Measurements from ENCODE around the gene EFCAB5. TPM values are rescaled to one million over a fixed set of nuclear protein-coding genes. Genes with fewer than 3 reads are reported as not detected.

EFCAB5 gene
- 0.31 TPM in 1 of 2 replicates, not detected in the other for polyA plus RNA-seq (2014; cell fraction: cytosol; rRNA removed)
- polyA plus RNA-seq (2014; cell fraction: nucleus; rRNA removed) = 0.03 TPM in 1 of 2 replicates, not detected in the other

GRCh38 chr17:29941334-29941733 lies at the start of gene EFCAB5:
Gene EFCAB5 (plus strand): TSS chr17:29941634. CDS start chr17:29941797, 163 bp downstream.
- no peak for DNase-seq (ENCODE audit: low spot score)

- DNase-seq (ENCODE audit: low spot score) = no peak
These were observed 49.2 kb upstream of the EFCAB5 start for GRCh38 chr17:29892201-29892600.

GRCh38 chr17:29897136-29897535 lies 44.3 kb upstream of the EFCAB5 start:
- DNase-seq (ENCODE audit: low spot score) = peak; percentile 46

- no peak for DNase-seq (ENCODE audit: low spot score)
These were observed 38.0 kb upstream of the EFCAB5 start for GRCh38 chr17:29903471-29903870.

- DNase-seq (ENCODE audit: low spot score) = no peak
These were observed 36.2 kb upstream of the EFCAB5 start for GRCh38 chr17:29905086-29905878.

GRCh38 chr17:29905879-29906167 lies 35.6 kb upstream of the EFCAB5 start:
- no peak for DNase-seq (ENCODE audit: low spot score)

GRCh38 chr17:29906969-29907368 lies 34.5 kb upstream of the EFCAB5 start:
- no peak for DNase-seq (ENCODE audit: low spot score)

GRCh38 chr17:29909236-29910003 lies 32.0 kb upstream of the EFCAB5 start:
- no peak for DNase-seq (ENCODE audit: low spot score)

- no peak for DNase-seq (ENCODE audit: low spot score)
These were observed 29.7 kb upstream of the EFCAB5 start for GRCh38 chr17:29911641-29912177.

GRCh38 chr17:29914819-29915537 lies 26.5 kb upstream of the EFCAB5 start:
- no peak for DNase-seq (ENCODE audit: low spot score)

- no peak for DNase-seq (ENCODE audit: low spot score)
These were observed 23.4 kb upstream of the EFCAB5 start for GRCh38 chr17:29918016-29918415.

GRCh38 chr17:29918922-29919856 lies 22.2 kb upstream of the EFCAB5 start:
- no peak for DNase-seq (ENCODE audit: low spot score)

GRCh38 chr17:29924786-29925185 lies 16.6 kb upstream of the EFCAB5 start:
- no peak for DNase-seq (ENCODE audit: low spot score)

GRCh38 chr17:29927546-29927945 lies 13.9 kb upstream of the EFCAB5 start:
- DNase-seq (ENCODE audit: low spot score) = no peak

GRCh38 chr17:29929006-29929532 lies 12.4 kb upstream of the EFCAB5 start:
- DNase-seq (ENCODE audit: low spot score) = peak; percentile 58

GRCh38 chr17:29929533-29930408 lies 11.7 kb upstream of the EFCAB5 start, which contains the start of gene SSH2:
Gene SSH2 (minus strand): TSS chr17:29930228. CDS start chr17:29930000, 228 bp downstream.
- peak; percentile 96 for DNase-seq (ENCODE audit: low spot score)

- DNase-seq (ENCODE audit: low spot score) = peak; percentile 54
These were observed 10.9 kb upstream of the EFCAB5 start for GRCh38 chr17:29930409-29931010.

- peak; percentile 95 for DNase-seq (ENCODE audit: low spot score)
These were observed 10.1 kb upstream of the EFCAB5 start for GRCh38 chr17:29931231-29931932.
